Activated CD8-positive, alpha-beta T cell treated with anti-CD3 and anti-CD28 coated beads, Interleukin-2, amount 10 ng/mL, durations not matched to agents 7 days and 5 days (primary cell): ENCODE measurements around the gene QKI. TPM values are rescaled to one million over a fixed set of nuclear protein-coding genes. Genes with fewer than 3 reads are reported as not detected.

ENCODE experiments used
- ATAC-seq: fragments of 150-1000 bp; cut with Tn5 transposase; one replicate; pipeline ENCODE4 v1.10.0; 2021; ENCODE audit warnings: moderate library complexity
- CTCF ChIA-PET: fragments of 350-600 bp; sonication (Branson Sonifier 250); formaldehyde crosslinking; loops from one replicate; lab custom pipeline; 2021; ENCODE audit warnings: antibody characterized with exemption; lab: Charles Lee
- POLR2A ChIA-PET: fragments of 350-600 bp; sonication (Branson Sonifier 250); formaldehyde crosslinking; loops from one replicate; lab custom pipeline; 2021; ENCODE audit warnings: antibody characterized with exemption; lab: Charles Lee
- DNase-seq: peaks from one replicate; pipeline ENCODE4 v3.0.0-alpha.2; 2020
- H3K27ac Mint-ChIP-seq: one replicate; pipeline ENCODE4 v1.8.0; 2021; ENCODE audit warnings: mild to moderate bottlenecking, mixed read lengths
- H3K27me3 Mint-ChIP-seq: one replicate; pipeline ENCODE4 v1.8.0; 2021; ENCODE audit warnings: low read depth, mixed read lengths
- H3K36me3 Mint-ChIP-seq: one replicate; pipeline ENCODE4 v1.8.0; 2021; ENCODE audit warnings: low read depth, mixed read lengths
- H3K4me1 Mint-ChIP-seq: one replicate; pipeline ENCODE4 v1.8.0; 2021; ENCODE audit warnings: low read depth, mixed read lengths
- H3K4me3 Mint-ChIP-seq: one replicate; pipeline ENCODE4 v1.8.0; 2021; ENCODE audit warnings: mild to moderate bottlenecking, mixed read lengths
- H3K9me3 Mint-ChIP-seq: one replicate; pipeline ENCODE4 v1.8.0; 2022; ENCODE audit warnings: mixed read lengths; ENCODE audit not compliant: insufficient read depth
- total RNA-seq, 2 experiments: library from RNA; stranded (reverse); gene quantifications; one replicate each; pipeline ENCODE4 v1.2.3, GENCODE V29; 2021

QKI gene
- total RNA-seq, 2 experiments from 2014 or later = 55.3 to 58.6 TPM

GRCh38 chr6:163393923-163394322 lies 20.6 kb upstream of the QKI start:
- Mint-ChIP-seq H3K4me1 (peaks cover 6% of the 10 kb centered on the region), H3K9me3 (no peaks in the 10 kb centered on the region), H3K27me3 (peaks cover 31% of the 10 kb centered on the region), H3K27ac (no peak overlapping the region), H3K4me3 (no peak overlapping the region), H3K36me3 (no peaks in the 10 kb centered on the region)
- POLR2A ChIA-PET = no interaction called here
- ATAC-seq (no peak), DNase-seq (no peak)
- CTCF ChIA-PET = no interaction called here

GRCh38 chr6:163394659-163395058 lies 19.9 kb upstream of the QKI start:
- DNase-seq (no peak), ATAC-seq (no peak)
- Mint-ChIP-seq H3K4me3 (no peak overlapping the region), H3K27ac (no peak overlapping the region), H3K9me3 (no peaks in the 10 kb centered on the region), H3K36me3 (no peaks in the 10 kb centered on the region), H3K27me3 (peaks cover 31% of the 10 kb centered on the region), H3K4me1 (peaks cover 6% of the 10 kb centered on the region)
- ChIA-PET CTCF (interaction anchor here (0.5 kb wide), 1 partner anchor 286 kb away, joined by 3 read pairs; no protein-coding TSS in a partner anchor), POLR2A (no interaction called here)

GRCh38 chr6:163395122-163395830 lies 19.2 kb upstream of the QKI start:
- POLR2A ChIA-PET = no interaction called here
- no peaks in the 10 kb centered on the region for H3K9me3 Mint-ChIP-seq
- no peak overlapping the region for H3K4me3 Mint-ChIP-seq
- peaks cover 6% of the 10 kb centered on the region for H3K4me1 Mint-ChIP-seq
- no peak overlapping the region for H3K27ac Mint-ChIP-seq
- CTCF ChIA-PET = interaction anchor here (0.5 kb wide), 1 partner anchor 285 kb away, joined by 3 read pairs; no protein-coding TSS in a partner anchor
- peaks cover 31% of the 10 kb centered on the region for H3K27me3 Mint-ChIP-seq
- H3K36me3 Mint-ChIP-seq = no peaks in the 10 kb centered on the region
- no peak for DNase-seq
- no peak for ATAC-seq

- H3K36me3 Mint-ChIP-seq = no peaks in the 10 kb centered on the region
- H3K9me3 Mint-ChIP-seq = no peaks in the 10 kb centered on the region
- H3K27me3 Mint-ChIP-seq = peaks cover 28% of the 10 kb centered on the region
- H3K27ac Mint-ChIP-seq = no peak overlapping the region
- ATAC-seq = no peak
- POLR2A ChIA-PET = no interaction called here
- peaks cover 6% of the 10 kb centered on the region for H3K4me1 Mint-ChIP-seq
- H3K4me3 Mint-ChIP-seq = no peak overlapping the region
- no peak for DNase-seq
- CTCF ChIA-PET = no interaction called here
These were observed 18.7 kb upstream of the QKI start for GRCh38 chr6:163395831-163396185.

GRCh38 chr6:163397326-163397725 lies 17.2 kb upstream of the QKI start:
- no peak overlapping the region for H3K27ac Mint-ChIP-seq
- H3K27me3 Mint-ChIP-seq = peaks cover 25% of the 10 kb centered on the region
- no peak overlapping the region for H3K4me3 Mint-ChIP-seq

GRCh38 chr6:163398115-163398514 lies 16.4 kb upstream of the QKI start:
- H3K9me3 Mint-ChIP-seq = no peaks in the 10 kb centered on the region
- H3K4me1 Mint-ChIP-seq = peaks cover 6% of the 10 kb centered on the region
- peaks cover 25% of the 10 kb centered on the region for H3K27me3 Mint-ChIP-seq
- DNase-seq (no peak), ATAC-seq (no peak)
- H3K36me3 Mint-ChIP-seq = no peaks in the 10 kb centered on the region
- no peak overlapping the region for H3K4me3 Mint-ChIP-seq
- ChIA-PET CTCF (no interaction called here), POLR2A (no interaction called here)
- H3K27ac Mint-ChIP-seq = no peak overlapping the region

More at GRCh38 chr6:163397326-163397725, 17.2 kb upstream of the QKI start:
- no peak for DNase-seq
- peaks cover 6% of the 10 kb centered on the region for H3K4me1 Mint-ChIP-seq
- no peak for ATAC-seq
- H3K9me3 Mint-ChIP-seq = no peaks in the 10 kb centered on the region
- ChIA-PET CTCF (no interaction called here), POLR2A (no interaction called here)
- H3K36me3 Mint-ChIP-seq = no peaks in the 10 kb centered on the region

- Mint-ChIP-seq H3K36me3 (no peaks in the 10 kb centered on the region), H3K9me3 (no peaks in the 10 kb centered on the region), H3K27ac (no peak overlapping the region), H3K4me3 (no peak overlapping the region), H3K4me1 (peaks cover 6% of the 10 kb centered on the region), H3K27me3 (peaks cover 25% of the 10 kb centered on the region)
- DNase-seq = no peak
- ChIA-PET POLR2A (no interaction called here), CTCF (no interaction called here)
- ATAC-seq = no peak
These were observed 15.7 kb upstream of the QKI start for GRCh38 chr6:163398815-163399214.

GRCh38 chr6:163400509-163400908 lies 14.0 kb upstream of the QKI start:
- H3K36me3 Mint-ChIP-seq = no peaks in the 10 kb centered on the region
- no peak overlapping the region for H3K4me3 Mint-ChIP-seq
- peaks cover 18% of the 10 kb centered on the region for H3K27me3 Mint-ChIP-seq
- H3K4me1 Mint-ChIP-seq = peaks cover 8% of the 10 kb centered on the region
- POLR2A ChIA-PET = no interaction called here
- no peak for DNase-seq
- H3K9me3 Mint-ChIP-seq = no peaks in the 10 kb centered on the region
- H3K27ac Mint-ChIP-seq = no peak overlapping the region
- CTCF ChIA-PET = no interaction called here
- ATAC-seq = no peak

- Mint-ChIP-seq H3K4me1 (peaks cover 14% of the 10 kb centered on the region), H3K27ac (no peak overlapping the region), H3K36me3 (no peaks in the 10 kb centered on the region), H3K9me3 (no peaks in the 10 kb centered on the region), H3K27me3 (peaks cover 13% of the 10 kb centered on the region), H3K4me3 (no peak overlapping the region)
- ChIA-PET POLR2A (no interaction called here), CTCF (interaction anchor here (1.3 kb wide), 1 partner anchor 48 kb away, joined by 3 read pairs; no protein-coding TSS in a partner anchor)
- no peak for DNase-seq
- no peak for ATAC-seq
These were observed 13.3 kb upstream of the QKI start for GRCh38 chr6:163401039-163401885.

GRCh38 chr6:163402616-163403015 lies 11.9 kb upstream of the QKI start:
- DNase-seq = no peak
- no peak for ATAC-seq
- H3K36me3 Mint-ChIP-seq = no peaks in the 10 kb centered on the region
- no peak overlapping the region for H3K4me3 Mint-ChIP-seq
- H3K9me3 Mint-ChIP-seq = no peaks in the 10 kb centered on the region
- H3K27me3 Mint-ChIP-seq = peaks cover 2% of the 10 kb centered on the region
- POLR2A ChIA-PET = no interaction called here
- H3K27ac Mint-ChIP-seq = no peak overlapping the region
- H3K4me1 Mint-ChIP-seq = peaks cover 10% of the 10 kb centered on the region
- CTCF ChIA-PET = interaction anchor here (1.3 kb wide), 1 partner anchor 47 kb away, joined by 3 read pairs; no protein-coding TSS in a partner anchor

GRCh38 chr6:163404825-163405265 lies 9.7 kb upstream of the QKI start:
- Mint-ChIP-seq H3K27ac (no peak overlapping the region), H3K4me1 (peaks cover 10% of the 10 kb centered on the region), H3K9me3 (no peaks in the 10 kb centered on the region), H3K27me3 (peaks cover 3% of the 10 kb centered on the region), H3K36me3 (no peaks in the 10 kb centered on the region), H3K4me3 (no peak overlapping the region)
- ChIA-PET POLR2A (no interaction called here), CTCF (interaction anchor here (1.3 to 1.8 kb wide), 3 partner anchors 11 to 150 kb away, joined by 4 to 10 read pairs (median 4); no protein-coding TSS in a partner anchor)
- no peak for ATAC-seq
- DNase-seq = no peak
